ENCODE measurements around the gene HIBCH. TPM values are rescaled to one million over a fixed set of nuclear protein-coding genes. Genes with fewer than 3 reads are reported as not detected.

Gene HIBCH
- total and polyA plus RNA-seq, 2 of the 13 experiments (the other 11 are each of a cell fraction or from before 2014, with no cell fraction given) = 18.8 to 49.5 TPM

GRCh38 chr2:190180313-190181122 is 139.1 kb downstream of the HIBCH start (continued):
- 0 out of 2 replicates have a peak, but pooled peaks have one; percentile 71 for TF ChIP-seq ZNF503 (CRISPR knock-in tag; IDR thresholded peaks at IDR 0.05)
- TF ChIP-seq PATZ1 (CRISPR knock-in tag; IDR thresholded peaks at IDR 0.05) = peak; percentile 94
- peak; percentile 79; the same call in 1 of the 2 replicates for TF ChIP-seq ZNF841 (CRISPR knock-in tag; IDR thresholded peaks at IDR 0.05; ENCODE audit: borderline replicate concordance)
- no peak for TF ChIP-seq POLR2AphosphoS2 (IDR thresholded peaks at IDR 0.05; ENCODE audit: low read depth, low read length)
- TF ChIP-seq SALL2 (CRISPR knock-in tag; IDR thresholded peaks at IDR 0.05) = 0 out of 2 replicates have a peak, but pooled peaks have one; percentile 38
- peak; percentile 35; the same call in 1 of the 3 replicates for TF ChIP-seq MXI1 (IDR thresholded peaks at IDR 0.05; ENCODE audit: borderline replicate concordance, low read depth, low read length)
- no peak for TF ChIP-seq SYNCRIP (IDR thresholded peaks at IDR 0.05; ENCODE audit: insufficient read depth, low read depth, low read length)
- TF ChIP-seq ZNF607 (CRISPR knock-in tag; IDR thresholded peaks at IDR 0.05; ENCODE audit: borderline replicate concordance) = peak; percentile 13; the same call in 1 of the 2 replicates
- TF ChIP-seq ZNF18 (CRISPR knock-in tag; IDR thresholded peaks at IDR 0.05; ENCODE audit: insufficient replicate concordance) = peak; percentile 69
- TF ChIP-seq, protein P1, sequence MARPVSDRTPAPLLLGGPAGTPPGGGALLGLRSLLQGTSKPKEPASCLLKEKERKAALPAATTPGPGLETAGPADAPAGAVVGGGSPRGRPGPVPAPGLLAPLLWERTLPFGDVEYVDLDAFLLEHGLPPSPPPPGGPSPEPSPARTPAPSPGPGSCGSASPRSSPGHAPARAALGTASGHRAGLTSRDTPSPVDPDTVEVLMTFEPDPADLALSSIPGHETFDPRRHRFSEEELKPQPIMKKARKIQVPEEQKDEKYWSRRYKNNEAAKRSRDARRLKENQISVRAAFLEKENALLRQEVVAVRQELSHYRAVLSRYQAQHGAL (CRISPR knock-in tag; IDR thresholded peaks at IDR 0.05; ENCODE audit: not compliant biosample characterization) = peak; percentile 40
- no peak for TF ChIP-seq ZNF773 (CRISPR knock-in tag; IDR thresholded peaks at IDR 0.05; ENCODE audit: borderline replicate concordance)
- peak; percentile 72; the same call in 1 of the 2 replicates for TF ChIP-seq DNMT1 (CRISPR knock-in tag; IDR thresholded peaks at IDR 0.05)
- 0 out of 4 replicates have a peak, but pooled peaks of 1 of the 2 experiments have one; percentile 6 for TF ChIP-seq EP300 (IDR thresholded peaks at IDR 0.05; ENCODE audit: low read depth in 2 of 2, low read length in 2 of 2)
- TF ChIP-seq EP300 (CRISPR knock-in tag; IDR thresholded peaks at IDR 0.05; ENCODE audit: borderline replicate concordance) = no peak
- TF ChIP-seq SATB2 (CRISPR knock-in tag; IDR thresholded peaks at IDR 0.05) = 0 out of 2 replicates have a peak, but pooled peaks have one; percentile 59
- 0 out of 2 replicates have a peak, but pooled peaks have one; percentile 46 for TF ChIP-seq ZBTB3 (CRISPR knock-in tag; IDR thresholded peaks at IDR 0.05; ENCODE audit: borderline replicate concordance, low read depth)
- no peak; the same call in 1 of the 2 replicates for TF ChIP-seq ZNF543 (CRISPR knock-in tag; IDR thresholded peaks at IDR 0.05)
- no peak; the same call in 1 of the 2 replicates for TF ChIP-seq RFX5 (IDR thresholded peaks at IDR 0.05; ENCODE audit: low read depth, low read length)
- TF ChIP-seq ZFP41 (CRISPR knock-in tag; IDR thresholded peaks at IDR 0.05; ENCODE audit: borderline replicate concordance) = no peak
